Heart left ventricle (tissue), 13 donors: ENCODE data around the gene KCTD21.

ENCODE experiments used
- POLR2A ChIP-seq, 2 donors: fragments of 450-650 bp; IDR thresholded peaks; one replicate each; pipeline ENCODE4 v1.6.1; 2017; ENCODE audit warnings: antibody characterized with exemption in 2 of 2, mild to moderate bottlenecking in 2 of 2, moderate library complexity in 2 of 2
- TF ChIP-seq, protein P1 (sequence below), 12 donors: fragments of 200-600 bp; sonication (generic) in 4 of 12; IDR thresholded peaks; one replicate each; pipeline versions ENCODE4 v1.5.0 to v1.8.0; 2018 to 2022; ENCODE audit warnings: antibody characterized with exemption in 12 of 12, mild to moderate bottlenecking in 5 of 12
- donor health status: ischemic (EF 13 %, LVEDD 7.1; RV severe dilation, severe dysfunction).
- donor health status: DM: no; HTN: yes; CAD: no.
- donor health status: DM: no; HTN: no; CAD: no.
- donor health status: ischemic (EF 25% LVEDD 6.9; RV normal size, moderate dysfunction).
- donor health status: ischemic (EF 25% LVEDD 5.7; RV mildly dilated, moderate dysfunction).
- donor health status: ischemic (EF 35%, LVEDD 5.7; RV mildly dilated, moderate dysfunction).
- donor health status: nonischemic (EF 11% LVEDD 7.7; RV severe dilation, severe dysfunction).
- donor health status: DM: yes; HTN: yes; CAD: no.
- donor health status: PGD.
- donor health status: ischemic (EF 29% LVEDD 5.4; RV normal size, mild dysfunction).
- donor health status: nonischemic (EF 23%, LVEDD 6.1; RV moderate dilation, normal function).

DNA sequence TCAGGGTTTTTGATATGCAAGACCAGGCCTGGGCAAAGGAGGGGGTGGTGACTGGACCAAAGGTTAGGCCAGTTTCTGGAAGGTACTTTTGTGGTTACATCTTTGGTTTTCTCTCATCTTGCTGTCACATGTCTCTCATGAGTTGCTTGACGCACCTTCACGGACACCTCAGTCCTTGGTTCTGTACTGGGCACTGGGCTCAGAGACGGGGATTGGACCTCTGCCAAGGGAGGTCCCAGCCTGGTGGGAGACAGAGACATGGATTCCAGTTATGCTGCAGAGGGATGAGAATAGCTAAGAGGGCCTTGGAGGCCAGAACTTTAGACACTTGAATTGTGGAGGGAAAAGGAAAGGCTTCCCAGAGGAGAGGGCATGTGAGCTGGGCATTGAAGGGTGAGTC lies 1.9 kb upstream of the KCTD21 start:
- TF ChIP-seq, protein P1, sequence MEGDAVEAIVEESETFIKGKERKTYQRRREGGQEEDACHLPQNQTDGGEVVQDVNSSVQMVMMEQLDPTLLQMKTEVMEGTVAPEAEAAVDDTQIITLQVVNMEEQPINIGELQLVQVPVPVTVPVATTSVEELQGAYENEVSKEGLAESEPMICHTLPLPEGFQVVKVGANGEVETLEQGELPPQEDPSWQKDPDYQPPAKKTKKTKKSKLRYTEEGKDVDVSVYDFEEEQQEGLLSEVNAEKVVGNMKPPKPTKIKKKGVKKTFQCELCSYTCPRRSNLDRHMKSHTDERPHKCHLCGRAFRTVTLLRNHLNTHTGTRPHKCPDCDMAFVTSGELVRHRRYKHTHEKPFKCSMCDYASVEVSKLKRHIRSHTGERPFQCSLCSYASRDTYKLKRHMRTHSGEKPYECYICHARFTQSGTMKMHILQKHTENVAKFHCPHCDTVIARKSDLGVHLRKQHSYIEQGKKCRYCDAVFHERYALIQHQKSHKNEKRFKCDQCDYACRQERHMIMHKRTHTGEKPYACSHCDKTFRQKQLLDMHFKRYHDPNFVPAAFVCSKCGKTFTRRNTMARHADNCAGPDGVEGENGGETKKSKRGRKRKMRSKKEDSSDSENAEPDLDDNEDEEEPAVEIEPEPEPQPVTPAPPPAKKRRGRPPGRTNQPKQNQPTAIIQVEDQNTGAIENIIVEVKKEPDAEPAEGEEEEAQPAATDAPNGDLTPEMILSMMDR (IDR thresholded peaks at IDR 0.05) = no peak
- no peak for TF ChIP-seq POLR2A (IDR thresholded peaks at IDR 0.05)
